ENCODE results near the gene LYRM4.

DNA sequence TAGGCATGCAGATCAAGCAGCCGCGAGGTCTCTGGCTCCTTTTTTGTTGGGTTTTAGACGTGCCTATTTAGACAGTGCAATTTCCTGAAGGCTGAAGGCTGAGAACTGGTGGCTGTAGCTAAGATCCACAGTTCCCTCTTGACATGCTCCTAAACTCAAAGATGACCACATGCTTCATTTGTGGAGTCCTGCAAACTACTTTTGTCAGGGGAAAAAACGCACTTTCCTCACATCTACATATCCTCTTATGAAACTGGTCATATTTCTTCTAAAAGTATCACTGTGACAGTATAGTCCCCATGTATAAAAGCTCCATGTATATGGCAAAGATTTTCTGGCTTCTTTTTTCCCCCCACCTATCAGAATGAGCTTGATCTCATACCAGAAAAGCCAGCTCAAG lies 30.7 kb downstream of the LYRM4 start:
- TF ChIP-seq, protein P1, sequence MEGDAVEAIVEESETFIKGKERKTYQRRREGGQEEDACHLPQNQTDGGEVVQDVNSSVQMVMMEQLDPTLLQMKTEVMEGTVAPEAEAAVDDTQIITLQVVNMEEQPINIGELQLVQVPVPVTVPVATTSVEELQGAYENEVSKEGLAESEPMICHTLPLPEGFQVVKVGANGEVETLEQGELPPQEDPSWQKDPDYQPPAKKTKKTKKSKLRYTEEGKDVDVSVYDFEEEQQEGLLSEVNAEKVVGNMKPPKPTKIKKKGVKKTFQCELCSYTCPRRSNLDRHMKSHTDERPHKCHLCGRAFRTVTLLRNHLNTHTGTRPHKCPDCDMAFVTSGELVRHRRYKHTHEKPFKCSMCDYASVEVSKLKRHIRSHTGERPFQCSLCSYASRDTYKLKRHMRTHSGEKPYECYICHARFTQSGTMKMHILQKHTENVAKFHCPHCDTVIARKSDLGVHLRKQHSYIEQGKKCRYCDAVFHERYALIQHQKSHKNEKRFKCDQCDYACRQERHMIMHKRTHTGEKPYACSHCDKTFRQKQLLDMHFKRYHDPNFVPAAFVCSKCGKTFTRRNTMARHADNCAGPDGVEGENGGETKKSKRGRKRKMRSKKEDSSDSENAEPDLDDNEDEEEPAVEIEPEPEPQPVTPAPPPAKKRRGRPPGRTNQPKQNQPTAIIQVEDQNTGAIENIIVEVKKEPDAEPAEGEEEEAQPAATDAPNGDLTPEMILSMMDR (IDR thresholded peaks at IDR 0.05): no peak
- TF ChIP-seq POLR2A (IDR thresholded peaks at IDR 0.05): no peak
